HG02623 (cell line): ENCODE measurements around the gene YKT6.

Experiments
- ATAC-seq: cut with Tn5 transposase; IDR thresholded peaks from one replicate; pipeline ENCODE4 v1.9.1; 2021; ENCODE audit warnings: moderate library complexity; ENCODE audit not compliant: unreplicated experiment

Gene YKT6

GRCh38 chr7:44256459-44256858 lies 55.7 kb downstream of the YKT6 start:
- no peak for ATAC-seq

DNA sequence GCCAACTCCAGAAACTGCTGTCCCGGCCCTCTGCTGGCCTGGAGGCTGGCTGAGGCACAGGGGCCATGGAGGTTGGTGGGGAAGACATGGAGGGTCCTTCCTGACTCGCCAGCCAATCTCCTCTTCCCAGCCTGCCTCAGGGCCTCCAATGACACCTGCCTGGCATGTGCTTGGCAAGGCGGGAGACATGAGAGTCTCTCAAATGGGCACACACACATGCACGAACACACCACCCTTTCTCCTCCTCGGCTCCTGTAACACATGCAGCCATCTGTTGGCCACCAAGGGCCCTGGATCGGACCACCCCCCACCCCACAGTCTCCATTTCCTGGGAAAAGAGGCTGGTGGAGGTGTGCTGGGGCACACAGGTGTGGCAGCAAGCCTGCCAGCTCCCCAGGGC lies 56.4 kb downstream of the YKT6 start:
- ATAC-seq = no peak

- ATAC-seq = peak; percentile 86
Measured at GRCh38 chr7:44257618-44258422, 57.0 kb downstream of the YKT6 start.

GRCh38 chr7:44258423-44258760 lies 57.6 kb downstream of the YKT6 start:
- ATAC-seq = no peak

GRCh38 chr7:44258865-44259546 lies 58.2 kb downstream of the YKT6 start:
- no peak for ATAC-seq

- ATAC-seq = no peak
Measured at GRCh38 chr7:44259547-44260457, 59.0 kb downstream of the YKT6 start.

- ATAC-seq = no peak
Measured at GRCh38 chr7:44261240-44261639, 60.5 kb downstream of the YKT6 start.

DNA sequence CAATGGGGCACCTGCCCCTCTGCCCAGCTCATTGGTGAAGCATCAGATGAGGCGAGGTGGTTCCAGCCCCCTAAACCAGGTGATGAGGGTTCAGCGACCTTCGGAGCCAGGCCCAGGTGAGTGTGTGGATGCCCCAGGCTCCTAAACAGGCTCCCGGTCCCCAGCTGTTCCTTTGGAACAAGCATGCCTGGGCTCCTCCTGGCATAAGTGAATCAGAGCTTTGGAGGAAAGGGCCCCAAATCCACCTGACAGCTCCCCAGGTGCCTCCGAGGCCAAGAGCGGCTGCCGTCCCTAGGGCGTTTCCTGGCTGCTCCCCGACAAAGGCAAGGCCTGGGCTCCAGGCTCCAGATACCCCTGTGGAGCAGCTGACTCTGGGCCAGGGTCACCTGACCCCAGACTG lies 61.3 kb downstream of the YKT6 start:
- ATAC-seq = no peak

GRCh38 chr7:44263326-44264082 lies 62.7 kb downstream of the YKT6 start:
- no peak for ATAC-seq
